Gastrocnemius medialis (tissue), 4 donors: ENCODE results near the gene MRC1. TPM values are rescaled to one million over a fixed set of nuclear protein-coding genes. Genes with fewer than 3 reads are reported as not detected.

Experiments used
- ATAC-seq, 2 donors: fragments of 150-250 bp; one replicate each; pipeline ENCODE4 v1.9.1; 2016
- DNase-seq, 2 donors: peaks; one replicate each; pipeline ENCODE4 v3.0.0-alpha.2; 2019
- H3K27ac ChIP-seq, 4 donors: fragments of 200-600 bp; sonication (generic); 1 replicate in 1 of 4; 2 replicates in 3 of 4; pipeline ENCODE4 v1.5.1; 2016 to 2018; ENCODE audit warnings: mild to moderate bottlenecking in 2 of 4, moderate library complexity in 1 of 4
- H3K27me3 ChIP-seq, 3 donors: fragments of 200-600 bp; sonication (generic) in 2 of 3; 1 replicate in 1 of 3; 2 replicates in 2 of 3; pipeline versions ENCODE4 v1.5.1 to v1.6.0; 2016 to 2019; ENCODE audit warnings: mild to moderate bottlenecking in 1 of 3, moderate library complexity in 1 of 3
- H3K36me3 ChIP-seq, 2 donors: fragments of 200-600 bp; sonication (generic) in 1 of 2; one replicate each; pipeline ENCODE4 v1.5.1; 2017 to 2018
- H3K4me1 ChIP-seq, 2 donors: fragments of 200-600 bp; sonication (generic) in 1 of 2; one replicate each; pipeline ENCODE4 v1.5.1; 2016 to 2017; ENCODE audit warnings: mild to moderate bottlenecking in 2 of 2
- H3K4me3 ChIP-seq, 4 donors: fragments of 200-600 bp; sonication (generic) in 3 of 4; 1 replicate in 1 of 4; 2 replicates in 3 of 4; pipeline ENCODE4 v1.5.1; 2016 to 2019; ENCODE audit warnings: mild to moderate bottlenecking in 2 of 4
- H3K9me3 ChIP-seq, 3 donors: fragments of 200-600 bp; sonication (generic) in 2 of 3; 1 replicate in 1 of 3; 2 replicates in 2 of 3; pipeline ENCODE4 v1.5.1; 2016 to 2019
- CTCF ChIP-seq, 5 experiments: fragments of 450-650 bp in 3 of 5; fragments of 200-600 bp in 2 of 5; sonication (generic) in 2 of 5; IDR thresholded peaks in 4 of 5; conservative IDR thresholded peaks in 1 of 5; 1 replicate in 4 of 5; 2 replicates in 1 of 5; pipeline ENCODE4 v1.5.1; 2016 to 2019; ENCODE audit warnings: antibody characterized with exemption in 5 of 5, mild to moderate bottlenecking in 3 of 5, moderate library complexity in 3 of 5
- POLR2A ChIP-seq, 2 donors: fragments of 450-650 bp; IDR thresholded peaks; one replicate each; pipeline ENCODE4 v1.6.1; 2017; ENCODE audit warnings: antibody characterized with exemption in 2 of 2, mild to moderate bottlenecking in 2 of 2, moderate library complexity in 2 of 2
- in situ Hi-C, 4 donors: fragments of 200-750 bp; cut with MboI; loops; one replicate each; pipeline versions ENCODE4 v1.15.0 to v1.8.0; 2017; ENCODE audit warnings: low sequenced_read_pairs in 4 of 4
- intact Hi-C: fragments of 100-400 bp; cut with DNase I; formaldehyde crosslinking; loops from one replicate; pipeline ENCODE4 v1.15.1; 2023; ENCODE audit warnings: low total_unique reads
- total RNA-seq, 4 donors: library from RNA; depleted of rRNA; stranded (reverse); fragments of >200 nt; gene quantifications; one replicate each; pipeline versions ENCODE4 v1.1.0 to v1.2.3, GENCODE V29; 2016

Gene MRC1
- total RNA-seq, 4 donors from 2014 or later, result 5.3 to 13.6 (median 9.3) TPM

GRCh38 chr10:17801507-17801906 is 7.6 kb upstream of the MRC1 start:
- Histone ChIP-seq H3K9me3 (no peaks in the 10 kb centered on the region), H3K4me1 (no peaks in the 10 kb centered on the region), H3K4me3 (no peak overlapping the region), H3K27ac (no peak overlapping the region), H3K36me3 (no peaks in the 10 kb centered on the region), H3K27me3 (no peaks in the 10 kb centered on the region)
- in situ Hi-C loops (no loop called here), intact Hi-C loops (no loop called here)
- no peak for ATAC-seq
- no peak for DNase-seq
- peak in 1 of 5 experiments; percentile 20 for TF ChIP-seq CTCF (IDR thresholded peaks at IDR 0.05 in 4 of 5, conservative IDR thresholded peaks at IDR 0.05 in 1 of 5)
- no peak for TF ChIP-seq POLR2A (IDR thresholded peaks at IDR 0.05)

- TF ChIP-seq CTCF (IDR thresholded peaks at IDR 0.05 in 4 of 5, conservative IDR thresholded peaks at IDR 0.05 in 1 of 5) (no peak), POLR2A (IDR thresholded peaks at IDR 0.05) (no peak)
- DNase-seq, result no peak
- Histone ChIP-seq H3K4me1 (no peaks in the 10 kb centered on the region), H3K27ac (no peak overlapping the region), H3K9me3 (no peaks in the 10 kb centered on the region), H3K4me3 (no peak overlapping the region), H3K36me3 (no peaks in the 10 kb centered on the region), H3K27me3 (no peaks in the 10 kb centered on the region)
- intact Hi-C loops, result no loop called here
- no peak for ATAC-seq
- in situ Hi-C loops, result no loop called here
Measured at GRCh38 chr10:17802350-17802749, 6.8 kb upstream of the MRC1 start.

GRCh38 chr10:17802976-17803375 is 6.2 kb upstream of the MRC1 start:
- no peaks in the 10 kb centered on the region for H3K36me3 ChIP-seq
- H3K4me1 ChIP-seq, result no peaks in the 10 kb centered on the region
- ATAC-seq, result no peak
- no peak overlapping the region for H3K27ac ChIP-seq
- no peak overlapping the region for H3K4me3 ChIP-seq
- in situ Hi-C loops, result no loop called here
- TF ChIP-seq CTCF (IDR thresholded peaks at IDR 0.05 in 4 of 5, conservative IDR thresholded peaks at IDR 0.05 in 1 of 5) (no peak), POLR2A (IDR thresholded peaks at IDR 0.05) (no peak)
- intact Hi-C loops, result no loop called here
- H3K27me3 ChIP-seq, result no peaks in the 10 kb centered on the region
- DNase-seq, result no peak
- H3K9me3 ChIP-seq, result no peaks in the 10 kb centered on the region

- intact Hi-C loops, result no loop called here
- no peak for ATAC-seq
- no peak for TF ChIP-seq POLR2A (IDR thresholded peaks at IDR 0.05)
- TF ChIP-seq CTCF (IDR thresholded peaks at IDR 0.05 in 4 of 5, conservative IDR thresholded peaks at IDR 0.05 in 1 of 5), result no peak
Measured at GRCh38 chr10:17805330-17805729, 3.8 kb upstream of the MRC1 start.

GRCh38 chr10:17805921-17806577 is 3.1 kb upstream of the MRC1 start:
- Histone ChIP-seq H3K9me3 (no peaks in the 10 kb centered on the region), H3K4me3 (no peak overlapping the region), H3K27me3 (no peaks in the 10 kb centered on the region), H3K36me3 (no peaks in the 10 kb centered on the region), H3K27ac (no peak overlapping the region), H3K4me1 (no peaks in the 10 kb centered on the region)
- no peak for TF ChIP-seq POLR2A (IDR thresholded peaks at IDR 0.05)
- TF ChIP-seq CTCF (IDR thresholded peaks at IDR 0.05 in 4 of 5, conservative IDR thresholded peaks at IDR 0.05 in 1 of 5), result no peak
- intact Hi-C loops (no loop called here), in situ Hi-C loops (no loop called here)
- ATAC-seq, result no peak
- no peak for DNase-seq

More at GRCh38 chr10:17805330-17805729, 3.8 kb upstream of the MRC1 start:
- DNase-seq, result no peak
- no peaks in the 10 kb centered on the region for H3K4me1 ChIP-seq
- no peak overlapping the region for H3K4me3 ChIP-seq
- H3K27me3 ChIP-seq, result no peaks in the 10 kb centered on the region
- H3K36me3 ChIP-seq, result no peaks in the 10 kb centered on the region
- H3K9me3 ChIP-seq, result no peaks in the 10 kb centered on the region
- in situ Hi-C loops, result no loop called here
- H3K27ac ChIP-seq, result no peak overlapping the region
